ENCODE data around the gene RCE1. TPM values are rescaled to one million over a fixed set of nuclear protein-coding genes. Genes with fewer than 3 reads are reported as not detected.

Gene RCE1
- polyA plus RNA-seq, 2 donors = 17.6 to 19.5 TPM

DNA sequence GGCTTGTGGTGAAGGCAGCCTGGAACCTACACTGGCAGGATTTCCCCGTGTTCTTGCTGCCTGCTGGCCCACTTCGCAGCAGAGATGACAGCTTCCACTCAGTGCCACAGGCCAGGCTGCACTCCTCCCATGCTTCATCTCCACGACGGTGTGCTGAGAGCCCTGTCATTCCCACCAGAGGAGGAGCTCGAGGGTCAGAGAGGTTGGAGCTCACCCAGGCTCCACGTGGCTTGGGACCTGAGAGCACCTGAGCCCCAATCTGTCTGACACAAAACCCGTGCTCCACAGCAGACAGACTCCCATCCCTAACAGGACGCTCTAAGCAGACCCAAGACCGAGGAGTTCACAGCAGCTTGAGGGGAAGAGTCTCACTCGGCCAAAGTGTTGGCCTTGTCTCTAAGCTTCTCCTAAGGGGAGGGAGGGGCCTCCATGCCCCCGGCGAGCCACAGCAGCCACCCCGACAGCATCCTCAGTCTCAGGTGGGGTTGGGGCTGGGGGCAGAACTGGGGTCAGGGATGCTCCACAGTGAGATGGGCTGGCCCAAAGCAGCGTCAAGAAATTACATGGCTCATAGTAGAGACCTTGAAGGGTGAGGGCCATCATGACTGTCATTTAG lies 24.3 kb downstream of the RCE1 start:
- peaks cover 0 to 14% of the 10 kb centered on the region in 2 donors for H3K36me3 ChIP-seq (ENCODE audit: control insufficient read depth in 2 of 2, insufficient read depth in 2 of 2, low read length in 1 of 2)
- H3K9me3 ChIP-seq (ENCODE audit: control insufficient read depth in 2 of 2, insufficient read depth in 1 of 2, low read depth in 1 of 2, low read length in 1 of 2) = no peaks in the 10 kb centered on the region
- H3K4me1 ChIP-seq (ENCODE audit: control insufficient read depth in 2 of 2, insufficient read depth in 2 of 2, low read length in 1 of 2) = peaks cover 10 to 12% of the 10 kb centered on the region in 2 donors
- no peak overlapping the region for H3K4me3 ChIP-seq (ENCODE audit: low read depth in 1 of 2, low read length in 2 of 2)
- 75 to 85% methylated on average over 14 of the region's 14 CpGs for WGBS, 2 donors
- no peaks in the 10 kb centered on the region for H3K27me3 ChIP-seq (ENCODE audit: control insufficient read depth in 1 of 2, insufficient read depth in 2 of 2, low read length in 2 of 2)
- no peak overlapping the region for H3K27ac ChIP-seq (ENCODE audit: low read depth in 2 of 2, low read length in 1 of 2)

DNA sequence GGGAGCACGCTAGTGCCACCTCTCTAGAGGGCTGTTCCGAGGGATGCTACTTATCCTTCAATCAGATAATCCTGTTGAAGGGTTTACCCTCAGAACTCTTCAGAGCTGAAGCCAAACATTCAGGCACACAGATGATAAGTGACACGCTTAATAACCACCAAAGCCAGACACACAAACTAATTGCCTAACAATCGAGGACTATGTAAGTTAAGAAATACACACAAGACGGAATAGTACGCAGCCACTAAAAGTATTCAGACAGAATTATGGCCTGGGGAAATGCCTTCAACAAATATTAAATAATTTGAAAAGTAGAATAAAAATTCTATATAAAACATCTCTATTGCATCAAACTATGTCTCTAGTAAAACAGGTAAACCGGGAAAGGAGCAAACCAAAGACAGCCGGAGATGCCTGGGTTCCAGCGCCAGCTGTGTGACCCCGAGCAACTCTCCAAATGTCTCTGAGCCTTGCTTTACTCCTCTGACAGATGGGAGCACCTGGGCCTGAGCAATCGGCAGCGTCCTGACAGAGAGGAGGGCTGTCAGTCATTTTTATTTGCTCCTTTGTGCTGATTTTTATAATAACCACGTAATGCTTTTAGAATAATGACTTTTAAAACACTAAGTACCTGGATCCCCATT lies 25.0 kb downstream of the RCE1 start:
- 90 to 96% methylated on average over 13 of the region's 13 CpGs for WGBS, 2 donors
- Histone ChIP-seq H3K4me3 (ENCODE audit: low read depth in 1 of 2, low read length in 2 of 2) (no peak overlapping the region), H3K36me3 (ENCODE audit: control insufficient read depth in 2 of 2, insufficient read depth in 2 of 2, low read length in 1 of 2) (peaks cover 0 to 14% of the 10 kb centered on the region in 2 donors), H3K27me3 (ENCODE audit: control insufficient read depth in 1 of 2, insufficient read depth in 2 of 2, low read length in 2 of 2) (no peaks in the 10 kb centered on the region), H3K4me1 (ENCODE audit: control insufficient read depth in 2 of 2, insufficient read depth in 2 of 2, low read length in 1 of 2) (peaks cover 10 to 12% of the 10 kb centered on the region in 2 donors), H3K27ac (ENCODE audit: low read depth in 2 of 2, low read length in 1 of 2) (no peak overlapping the region), H3K9me3 (ENCODE audit: control insufficient read depth in 2 of 2, insufficient read depth in 1 of 2, low read depth in 1 of 2, low read length in 1 of 2) (no peaks in the 10 kb centered on the region)

DNA sequence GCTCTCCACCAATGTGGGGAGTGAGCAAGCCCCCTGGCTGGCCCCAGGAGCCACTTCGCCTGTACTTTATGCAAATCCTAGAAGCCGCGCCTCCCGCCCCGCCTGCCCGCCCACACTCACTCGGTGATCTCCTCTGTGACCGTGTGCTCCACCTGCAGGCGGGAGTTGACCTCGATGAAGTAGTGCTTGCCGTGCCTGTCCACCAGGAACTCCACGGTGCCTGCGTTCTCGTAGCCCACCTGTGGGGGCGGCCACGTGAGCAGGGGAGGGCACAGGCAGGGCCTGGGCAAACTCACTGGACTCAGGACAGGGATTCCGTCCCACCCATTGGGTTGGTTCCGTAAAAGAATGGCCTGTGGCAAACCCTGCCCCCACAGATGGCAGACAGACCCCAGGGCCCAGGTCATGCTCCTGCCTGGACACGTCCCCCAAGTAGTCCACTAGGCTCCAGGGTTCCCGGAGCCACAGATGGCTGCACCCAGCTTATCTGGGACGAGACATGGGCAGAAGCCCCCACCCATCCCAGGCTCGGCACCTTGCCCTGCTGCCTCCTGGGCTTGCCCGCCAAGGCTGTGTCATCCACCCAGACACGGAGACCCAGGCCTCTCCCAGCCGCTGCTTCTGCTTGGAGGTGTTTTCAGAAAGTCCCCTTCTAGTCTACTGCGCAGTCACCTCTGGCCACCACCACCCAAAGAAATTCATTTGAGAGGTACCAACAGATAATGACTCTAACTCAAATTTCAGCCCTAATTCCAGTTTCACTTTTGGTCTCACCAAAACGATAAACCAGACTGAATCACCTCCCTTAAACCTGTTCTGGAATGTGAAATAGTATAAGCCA lies 25.7 kb downstream of the RCE1 start:
- WGBS, 2 donors = 46 to 59% methylated on average over 27 of the region's 27 CpGs
- no peaks in the 10 kb centered on the region for H3K27me3 ChIP-seq (ENCODE audit: control insufficient read depth in 1 of 2, insufficient read depth in 2 of 2, low read length in 2 of 2)
- no peak overlapping the region for H3K27ac ChIP-seq (ENCODE audit: low read depth in 2 of 2, low read length in 1 of 2)
- peaks cover 6 to 7% of the 10 kb centered on the region in 2 donors for H3K4me1 ChIP-seq (ENCODE audit: control insufficient read depth in 2 of 2, insufficient read depth in 2 of 2, low read length in 1 of 2)
- peaks cover 0 to 14% of the 10 kb centered on the region in 2 donors for H3K36me3 ChIP-seq (ENCODE audit: control insufficient read depth in 2 of 2, insufficient read depth in 2 of 2, low read length in 1 of 2)
- no peaks in the 10 kb centered on the region for H3K9me3 ChIP-seq (ENCODE audit: control insufficient read depth in 2 of 2, insufficient read depth in 1 of 2, low read depth in 1 of 2, low read length in 1 of 2)
- H3K4me3 ChIP-seq (ENCODE audit: low read depth in 1 of 2, low read length in 2 of 2) = no peak overlapping the region

DNA sequence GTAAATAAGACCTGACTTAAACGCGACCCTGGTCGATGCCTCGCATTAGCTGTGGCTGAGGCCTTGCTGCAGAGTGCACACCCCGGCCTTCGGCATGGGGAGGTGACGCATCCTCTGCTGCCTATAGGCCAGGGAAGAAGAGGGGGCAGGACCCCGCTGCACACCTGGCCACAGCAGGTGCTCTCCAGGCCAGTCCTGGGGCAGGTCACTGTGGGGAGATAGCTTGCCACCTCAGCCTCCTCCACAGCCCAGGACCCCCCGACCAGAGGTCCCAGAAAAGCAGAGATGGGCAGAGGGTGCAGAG lies 26.3 kb downstream of the RCE1 start:
- H3K4me3 ChIP-seq (ENCODE audit: low read depth in 1 of 2, low read length in 2 of 2) = no peak overlapping the region
- H3K36me3 ChIP-seq (ENCODE audit: control insufficient read depth in 2 of 2, insufficient read depth in 2 of 2, low read length in 1 of 2) = peaks cover 0 to 14% of the 10 kb centered on the region in 2 donors
- H3K4me1 ChIP-seq (ENCODE audit: control insufficient read depth in 2 of 2, insufficient read depth in 2 of 2, low read length in 1 of 2) = peaks cover under 1 to 2% of the 10 kb centered on the region in 2 donors
- H3K27me3 ChIP-seq (ENCODE audit: control insufficient read depth in 1 of 2, insufficient read depth in 2 of 2, low read length in 2 of 2) = no peaks in the 10 kb centered on the region
- no peaks in the 10 kb centered on the region for H3K9me3 ChIP-seq (ENCODE audit: control insufficient read depth in 2 of 2, insufficient read depth in 1 of 2, low read depth in 1 of 2, low read length in 1 of 2)
- 86 to 88% methylated on average over 9 of the region's 9 CpGs for WGBS, 2 donors
- no peak overlapping the region for H3K27ac ChIP-seq (ENCODE audit: low read depth in 2 of 2, low read length in 1 of 2)

DNA sequence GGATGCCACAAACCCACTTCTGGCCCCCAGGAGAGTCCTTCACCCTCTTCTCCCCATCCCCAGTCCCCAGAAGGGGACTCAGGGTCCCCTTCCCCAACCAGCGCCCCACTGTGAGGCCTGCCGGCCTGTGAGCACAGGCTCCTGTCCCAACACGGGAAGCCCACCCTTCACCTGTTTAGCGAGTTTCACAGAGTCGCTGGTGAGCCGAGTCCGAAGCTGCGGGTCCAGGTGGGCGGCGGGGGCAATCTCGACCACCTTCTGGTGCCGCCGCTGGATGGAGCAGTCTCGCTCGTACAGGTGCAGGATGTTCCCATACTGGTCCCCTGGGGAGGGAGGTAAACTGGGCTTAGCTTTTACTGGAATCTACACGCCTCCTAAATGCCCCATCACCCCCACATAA lies 26.9 kb downstream of the RCE1 start:
- Histone ChIP-seq H3K27me3 (ENCODE audit: control insufficient read depth in 1 of 2, insufficient read depth in 2 of 2, low read length in 2 of 2) (no peaks in the 10 kb centered on the region), H3K9me3 (ENCODE audit: control insufficient read depth in 2 of 2, insufficient read depth in 1 of 2, low read depth in 1 of 2, low read length in 1 of 2) (no peaks in the 10 kb centered on the region), H3K27ac (ENCODE audit: low read depth in 2 of 2, low read length in 1 of 2) (no peak overlapping the region), H3K4me3 (ENCODE audit: low read depth in 1 of 2, low read length in 2 of 2) (no peak overlapping the region), H3K4me1 (ENCODE audit: control insufficient read depth in 2 of 2, insufficient read depth in 2 of 2, low read length in 1 of 2) (no peaks in the 10 kb centered on the region), H3K36me3 (ENCODE audit: control insufficient read depth in 2 of 2, insufficient read depth in 2 of 2, low read length in 1 of 2) (peaks cover 0 to 14% of the 10 kb centered on the region in 2 donors)
- WGBS, 2 donors = 95 to 96% methylated on average over 16 of the region's 16 CpGs

DNA sequence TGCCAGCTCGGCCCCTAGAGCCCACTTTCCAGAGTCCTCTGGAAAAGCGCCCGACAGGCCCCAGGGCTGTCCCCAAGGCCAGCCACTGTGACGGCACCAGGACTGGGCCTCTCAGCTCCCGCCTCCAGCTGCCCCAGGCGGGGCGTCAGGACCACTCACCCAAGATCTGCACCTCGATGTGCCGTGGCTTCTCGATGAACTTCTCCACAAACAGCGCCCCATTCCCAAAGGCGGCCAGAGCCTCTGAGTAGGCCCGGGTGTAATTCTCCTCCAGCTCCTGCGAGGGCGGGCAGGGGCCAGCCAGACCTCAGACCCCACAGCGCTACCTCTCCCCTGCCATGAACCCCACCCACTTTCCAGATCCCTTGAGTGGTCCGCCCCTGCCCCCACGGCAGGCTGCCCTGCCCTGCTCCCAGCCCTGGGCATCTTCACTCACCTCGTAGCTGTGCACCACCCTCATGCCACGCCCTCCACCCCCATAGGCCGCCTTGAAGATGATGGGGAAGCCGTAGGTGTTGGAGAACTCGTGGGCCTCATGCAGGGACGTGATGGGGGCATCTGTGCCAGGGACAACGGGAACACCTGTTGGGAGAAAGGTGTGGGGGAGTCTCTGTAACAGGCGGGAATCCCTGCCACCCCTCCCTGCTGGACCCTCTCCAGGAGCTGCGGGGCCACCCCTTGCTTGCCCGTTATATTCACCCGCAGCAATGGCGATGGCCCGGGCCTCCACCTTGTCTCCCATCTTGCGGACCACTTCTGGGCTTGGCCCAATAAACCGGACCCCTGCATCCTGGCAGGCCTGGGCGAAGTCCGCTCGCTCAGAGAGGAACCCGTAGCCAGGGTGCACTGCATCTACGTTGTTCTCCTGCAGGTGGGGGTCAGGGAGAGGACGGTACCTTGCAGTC lies 27.6 kb downstream of the RCE1 start:
- no peak overlapping the region for H3K4me3 ChIP-seq (ENCODE audit: low read depth in 1 of 2, low read length in 2 of 2)
- H3K9me3 ChIP-seq (ENCODE audit: control insufficient read depth in 2 of 2, insufficient read depth in 1 of 2, low read depth in 1 of 2, low read length in 1 of 2) = no peaks in the 10 kb centered on the region
- H3K36me3 ChIP-seq (ENCODE audit: control insufficient read depth in 2 of 2, insufficient read depth in 2 of 2, low read length in 1 of 2) = peaks cover 0 to 10% of the 10 kb centered on the region in 2 donors
- 90 to 93% methylated on average over 38 to 39 of the region's 39 CpGs for WGBS, 2 donors
- no peak overlapping the region for H3K27ac ChIP-seq (ENCODE audit: low read depth in 2 of 2, low read length in 1 of 2)
- no peaks in the 10 kb centered on the region for H3K27me3 ChIP-seq (ENCODE audit: control insufficient read depth in 1 of 2, insufficient read depth in 2 of 2, low read length in 2 of 2)
- H3K4me1 ChIP-seq (ENCODE audit: control insufficient read depth in 2 of 2, insufficient read depth in 2 of 2, low read length in 1 of 2) = no peaks in the 10 kb centered on the region

DNA sequence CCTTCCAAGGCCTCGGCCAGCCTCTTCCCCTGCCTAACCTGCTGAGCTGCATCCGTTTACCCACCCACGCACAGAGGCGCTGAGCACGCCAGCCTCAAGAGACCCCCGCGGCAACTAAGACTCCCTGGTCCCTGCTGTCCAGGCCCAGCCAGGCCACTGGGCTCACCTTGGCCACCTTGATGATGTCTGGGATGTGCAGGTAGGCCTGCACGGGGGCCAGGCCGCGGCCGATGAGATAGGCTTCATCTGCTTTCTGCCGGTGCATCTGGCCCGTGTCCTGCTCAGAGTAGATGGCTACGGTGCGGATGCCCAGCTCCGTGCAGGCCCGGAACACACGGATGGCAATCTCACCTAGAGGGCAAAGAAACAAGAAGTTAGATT lies 28.3 kb downstream of the RCE1 start:
- Histone ChIP-seq H3K27ac (ENCODE audit: low read depth in 2 of 2, low read length in 1 of 2) (no peak overlapping the region), H3K36me3 (ENCODE audit: control insufficient read depth in 2 of 2, insufficient read depth in 2 of 2, low read length in 1 of 2) (peaks cover 0 to 10% of the 10 kb centered on the region in 2 donors), H3K4me3 (ENCODE audit: low read depth in 1 of 2, low read length in 2 of 2) (no peak overlapping the region), H3K27me3 (ENCODE audit: control insufficient read depth in 1 of 2, insufficient read depth in 2 of 2, low read length in 2 of 2) (no peaks in the 10 kb centered on the region), H3K4me1 (ENCODE audit: control insufficient read depth in 2 of 2, insufficient read depth in 2 of 2, low read length in 1 of 2) (no peaks in the 10 kb centered on the region), H3K9me3 (ENCODE audit: control insufficient read depth in 2 of 2, insufficient read depth in 1 of 2, low read depth in 1 of 2, low read length in 1 of 2) (no peaks in the 10 kb centered on the region)
- WGBS, 2 donors = 93 to 95% methylated on average over 18 of the region's 18 CpGs

DNA sequence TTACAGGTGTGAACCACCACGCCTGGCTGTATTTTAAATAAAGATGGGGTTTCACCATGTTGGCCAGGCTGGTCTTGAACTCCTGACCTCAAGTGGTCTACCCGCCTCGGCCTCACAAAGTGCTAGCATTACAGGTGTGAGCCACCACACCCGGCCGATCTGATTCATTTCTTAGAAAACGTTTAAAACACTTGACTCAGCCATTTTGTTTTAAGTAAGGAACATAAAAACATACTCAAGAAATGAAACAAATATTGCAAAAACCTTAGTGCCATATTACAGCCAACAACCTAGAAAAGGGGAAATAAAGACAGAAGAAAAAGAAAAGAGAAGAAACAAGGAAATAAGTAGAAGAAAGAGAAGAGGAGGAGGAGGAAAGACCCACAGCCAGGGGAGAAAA lies 31.0 kb downstream of the RCE1 start:
- H3K36me3 ChIP-seq (ENCODE audit: control insufficient read depth in 2 of 2, insufficient read depth in 2 of 2, low read length in 1 of 2) = peaks cover 0 to 10% of the 10 kb centered on the region in 2 donors
- peaks cover 5 to 7% of the 10 kb centered on the region in 2 donors for H3K4me1 ChIP-seq (ENCODE audit: control insufficient read depth in 2 of 2, insufficient read depth in 2 of 2, low read length in 1 of 2)
- H3K27me3 ChIP-seq (ENCODE audit: control insufficient read depth in 1 of 2, insufficient read depth in 2 of 2, low read length in 2 of 2) = no peaks in the 10 kb centered on the region
- WGBS, 2 donors = 82 to 86% methylated on average over 6 of the region's 6 CpGs
- H3K27ac ChIP-seq (ENCODE audit: low read depth in 2 of 2, low read length in 1 of 2) = no peak overlapping the region
- no peak overlapping the region for H3K4me3 ChIP-seq (ENCODE audit: low read depth in 1 of 2, low read length in 2 of 2)
- H3K9me3 ChIP-seq (ENCODE audit: control insufficient read depth in 2 of 2, insufficient read depth in 1 of 2, low read depth in 1 of 2, low read length in 1 of 2) = no peaks in the 10 kb centered on the region

DNA sequence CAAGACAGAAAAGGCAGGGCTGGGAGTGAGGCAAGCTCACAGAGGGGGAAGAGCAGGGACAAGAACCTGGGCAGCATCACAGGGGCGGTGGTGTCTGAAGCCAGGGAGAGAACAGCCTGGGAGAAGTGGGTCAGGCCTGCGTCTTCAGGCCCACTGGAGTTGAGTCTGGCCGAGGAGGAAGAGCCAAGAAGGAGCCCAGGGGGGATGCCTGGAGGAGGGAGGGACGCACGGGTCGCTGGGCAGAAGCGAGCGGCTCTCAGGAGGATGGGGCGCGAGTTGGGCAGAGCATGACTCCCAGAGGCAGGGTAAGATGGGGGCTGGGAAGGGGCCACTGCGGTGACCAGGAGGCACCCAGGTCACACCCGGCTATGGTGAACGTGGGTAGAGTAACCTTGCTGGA lies 32.1 kb downstream of the RCE1 start:
- Histone ChIP-seq H3K9me3 (ENCODE audit: control insufficient read depth in 2 of 2, insufficient read depth in 1 of 2, low read depth in 1 of 2, low read length in 1 of 2) (no peaks in the 10 kb centered on the region), H3K4me1 (ENCODE audit: control insufficient read depth in 2 of 2, insufficient read depth in 2 of 2, low read length in 1 of 2) (peaks cover 5 to 8% of the 10 kb centered on the region in 2 donors), H3K27me3 (ENCODE audit: control insufficient read depth in 1 of 2, insufficient read depth in 2 of 2, low read length in 2 of 2) (no peaks in the 10 kb centered on the region), H3K27ac (ENCODE audit: low read depth in 2 of 2, low read length in 1 of 2) (no peak overlapping the region), H3K4me3 (ENCODE audit: low read depth in 1 of 2, low read length in 2 of 2) (no peak overlapping the region), H3K36me3 (ENCODE audit: control insufficient read depth in 2 of 2, insufficient read depth in 2 of 2, low read length in 1 of 2) (peaks cover 0 to 7% of the 10 kb centered on the region in 2 donors)
- 87 to 89% methylated on average over 13 of the region's 13 CpGs for WGBS, 2 donors

Data from esophagus (tissue), 2 donors.